ENCODE measurements around the gene KCNIP1.

Gene KCNIP1

GRCh38 chr5:170642066-170642735 is 138.4 kb downstream of the KCNIP1 start:
- DNase-seq (ENCODE audit: low read depth, low spot score): no peak

- DNase-seq (ENCODE audit: low read depth, low spot score): no peak
Measured at GRCh38 chr5:170642776-170643436, 139.1 kb downstream of the KCNIP1 start.

- no peak for DNase-seq (ENCODE audit: low read depth, low spot score)
Measured at GRCh38 chr5:170643591-170643990, 139.8 kb downstream of the KCNIP1 start.

- DNase-seq (ENCODE audit: low read depth, low spot score): no peak
Measured at GRCh38 chr5:170644501-170644900, 140.7 kb downstream of the KCNIP1 start.

DNA sequence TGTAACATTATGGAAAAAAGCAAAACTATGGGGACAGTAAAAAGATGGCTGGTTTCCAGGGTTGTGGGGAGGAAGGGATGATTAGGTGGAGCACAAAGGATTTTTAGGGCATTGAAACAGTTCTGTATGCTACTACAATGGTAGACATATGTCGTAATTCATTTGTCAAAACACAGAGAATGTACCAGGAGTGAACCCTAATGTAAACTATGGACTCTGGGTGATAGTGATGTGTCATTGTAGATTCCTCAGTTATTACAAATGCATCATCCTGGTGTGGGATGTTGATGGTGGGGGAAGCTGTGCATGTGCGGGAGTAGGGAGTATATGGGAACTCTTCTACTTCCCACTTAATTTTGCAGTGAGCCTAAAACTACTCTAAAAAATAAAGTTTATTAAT is 144.7 kb downstream of the KCNIP1 start:
- DNase-seq (ENCODE audit: low read depth, low spot score): no peak

- DNase-seq (ENCODE audit: low read depth, low spot score): no peak
Measured at GRCh38 chr5:170650850-170651249, 147.0 kb downstream of the KCNIP1 start.

DNA sequence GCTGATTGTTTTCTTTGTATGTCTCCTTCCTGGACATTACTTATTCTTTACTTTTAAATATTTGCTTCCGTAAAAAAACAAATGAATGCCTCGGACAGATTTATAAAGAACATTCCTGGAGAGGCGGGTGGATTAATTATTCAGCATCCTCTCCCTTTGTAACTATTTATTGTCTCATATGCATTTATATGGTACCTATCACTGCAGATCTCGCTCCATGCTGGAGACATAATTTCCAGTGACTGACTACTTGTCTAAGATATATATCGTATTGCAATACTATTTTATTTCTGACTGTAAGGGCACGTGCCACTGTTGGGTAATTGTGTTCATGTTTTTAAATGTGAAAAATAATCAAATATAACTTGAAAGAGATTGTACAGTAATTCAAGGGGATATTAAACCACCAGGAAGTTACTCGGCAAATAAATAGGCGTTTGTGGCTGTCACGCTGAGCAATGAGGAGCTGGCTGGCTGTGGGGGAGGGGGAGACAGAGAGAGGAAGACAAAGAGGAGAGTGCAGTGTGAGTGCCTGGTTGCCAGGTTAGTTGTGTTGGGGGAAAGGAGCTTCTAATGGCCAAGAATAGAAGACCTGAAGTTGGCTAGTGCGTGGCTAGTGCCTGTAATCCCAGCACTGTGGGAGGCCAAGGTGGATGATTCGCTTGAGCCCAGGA is 147.9 kb downstream of the KCNIP1 start:
- no peak for DNase-seq (ENCODE audit: low read depth, low spot score)

- DNase-seq (ENCODE audit: low read depth, low spot score): no peak
Measured at GRCh38 chr5:170655476-170655875, 151.7 kb downstream of the KCNIP1 start.

- DNase-seq (ENCODE audit: low read depth, low spot score): no peak
Measured at GRCh38 chr5:170655920-170656319, 152.1 kb downstream of the KCNIP1 start.

- DNase-seq (ENCODE audit: low read depth, low spot score): no peak
Measured at GRCh38 chr5:170656346-170656745, 152.5 kb downstream of the KCNIP1 start.

- no peak for DNase-seq (ENCODE audit: low read depth, low spot score)
Measured at GRCh38 chr5:170660531-170660930, 156.7 kb downstream of the KCNIP1 start.

- DNase-seq (ENCODE audit: low read depth, low spot score): no peak
Measured at GRCh38 chr5:170662966-170663365, 159.1 kb downstream of the KCNIP1 start.

DNA sequence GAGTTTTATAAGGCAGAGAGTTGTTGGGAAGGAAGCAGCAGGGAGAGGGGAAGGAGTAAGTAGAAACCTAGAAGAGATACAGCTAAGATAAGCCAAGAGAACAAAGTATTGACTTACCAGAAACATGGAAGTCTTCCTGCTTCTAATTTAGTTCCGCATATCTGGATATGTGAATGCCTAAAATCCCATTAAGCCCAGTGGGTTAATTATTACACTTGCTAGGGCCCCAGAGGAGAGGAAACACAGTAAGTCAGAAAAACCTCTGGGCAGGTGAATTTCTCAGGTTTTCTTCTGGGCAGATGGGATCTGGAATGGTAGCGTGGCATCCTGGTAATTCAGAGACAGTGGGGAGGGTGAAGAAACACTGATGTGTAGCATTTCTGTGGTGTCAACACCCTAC is 175.0 kb downstream of the KCNIP1 start:
- DNase-seq (ENCODE audit: low read depth, low spot score): no peak

GRCh38 chr5:170681013-170681433 is 177.2 kb downstream of the KCNIP1 start:
- DNase-seq (ENCODE audit: low read depth, low spot score): peak; percentile 12

- DNase-seq (ENCODE audit: low read depth, low spot score): no peak
Measured at GRCh38 chr5:170691657-170692056, 187.8 kb downstream of the KCNIP1 start.

DNA sequence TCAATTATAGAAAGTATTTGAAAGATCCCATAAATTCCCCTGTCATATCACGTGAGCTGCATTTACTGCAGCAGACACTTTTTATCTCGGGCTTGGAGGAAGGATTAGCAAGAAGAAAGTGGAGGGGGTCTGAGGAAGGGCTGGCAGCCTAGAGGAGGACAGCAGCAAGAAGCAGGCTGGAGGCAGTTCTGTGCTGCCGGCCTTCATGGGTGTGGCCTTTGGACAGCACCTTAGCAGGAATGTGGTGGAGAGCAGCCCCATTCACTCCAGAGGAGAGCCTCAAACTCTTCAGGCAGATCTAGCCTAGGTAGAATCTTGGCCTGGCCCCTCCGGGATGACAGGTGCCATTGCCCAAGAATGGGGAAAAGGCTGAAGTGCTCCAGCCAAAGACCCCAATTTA is 189.9 kb downstream of the KCNIP1 start:
- DNase-seq (ENCODE audit: low read depth, low spot score): no peak

- DNase-seq (ENCODE audit: low read depth, low spot score): no peak
Measured at GRCh38 chr5:170694911-170695310, 191.1 kb downstream of the KCNIP1 start.

- no peak for DNase-seq (ENCODE audit: low read depth, low spot score)
Measured at GRCh38 chr5:170697031-170697430, 193.2 kb downstream of the KCNIP1 start.

- no peak for DNase-seq (ENCODE audit: low read depth, low spot score)
Measured at GRCh38 chr5:170700503-170700902, 196.7 kb downstream of the KCNIP1 start.

DNA sequence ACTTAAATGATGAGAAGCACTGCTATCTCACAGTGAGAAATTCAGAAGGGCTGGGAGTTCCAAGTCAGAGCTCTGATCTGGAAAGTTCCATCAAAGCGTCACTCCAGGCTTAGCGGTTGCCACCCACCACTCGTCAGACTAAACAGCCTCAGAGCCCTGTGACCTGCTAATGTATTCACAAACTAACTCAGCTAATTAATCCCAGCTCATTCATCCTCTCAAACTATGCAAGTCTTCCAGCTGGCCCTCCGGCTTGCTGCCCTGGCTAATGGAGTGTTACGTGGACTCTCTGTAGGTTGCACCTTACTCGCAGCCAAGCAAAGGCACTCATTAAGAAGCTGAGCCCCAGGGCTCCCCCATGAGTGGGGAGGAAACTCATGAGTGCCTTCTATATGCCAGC is 197.5 kb downstream of the KCNIP1 start:
- DNase-seq (ENCODE audit: low read depth, low spot score): no peak

DNA sequence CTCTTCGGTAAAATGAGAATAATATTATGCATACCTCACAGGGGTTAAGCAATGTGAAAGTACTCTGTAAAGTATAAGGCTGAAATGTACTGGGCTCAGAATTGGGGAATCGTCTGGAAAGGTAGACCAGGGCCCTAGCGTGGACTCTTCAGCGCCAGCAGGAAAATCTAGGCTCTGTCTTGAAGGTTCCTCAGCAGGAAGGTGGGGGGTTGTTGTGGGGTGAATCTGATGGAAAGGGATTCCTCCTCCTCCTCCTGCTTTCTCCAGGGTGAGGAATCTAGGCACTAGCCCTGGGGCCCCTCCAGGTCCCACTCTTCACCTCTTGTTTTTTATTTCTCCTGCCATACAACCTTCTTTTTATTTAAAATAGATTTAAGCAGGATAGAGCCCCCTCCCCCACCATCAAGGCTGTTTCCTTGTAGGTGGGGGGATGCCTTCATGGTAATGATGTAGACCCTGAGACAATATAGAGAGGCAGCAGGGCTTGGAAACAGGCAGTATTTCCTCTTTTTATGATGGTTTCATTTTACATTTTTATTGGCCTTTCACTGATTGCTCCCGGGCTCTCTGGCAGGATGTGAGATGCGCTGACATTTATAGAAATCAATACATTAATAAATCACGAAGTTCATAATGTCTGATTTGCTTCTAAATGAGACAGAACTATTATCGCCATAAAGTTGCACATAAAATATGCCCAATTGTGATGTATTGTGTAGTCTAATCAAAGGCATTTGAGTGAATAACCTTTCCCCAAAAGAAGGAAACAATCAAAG is 200.8 kb downstream of the KCNIP1 start:
- no peak for DNase-seq (ENCODE audit: low read depth, low spot score)

GRCh38 chr5:170709640-170710039 is 205.8 kb downstream of the KCNIP1 start:
- no peak for DNase-seq (ENCODE audit: low read depth, low spot score)

Measured in smooth muscle cell of the brain vasculature (primary cell).